DMS 273 (cell line): ENCODE measurements around the gene AGAP1.
"Not testable (repeated sequence)": the region's sequence is repeated elsewhere in the genome, so short reads cannot be mapped to it uniquely, and the experiment has no call there.

Source experiments
- DNase-seq: peaks from one replicate; lab custom pipeline; 2025; ENCODE audit not compliant: unreplicated experiment; lab: John Stamatoyannopoulos, UW

Gene AGAP1

DNA sequence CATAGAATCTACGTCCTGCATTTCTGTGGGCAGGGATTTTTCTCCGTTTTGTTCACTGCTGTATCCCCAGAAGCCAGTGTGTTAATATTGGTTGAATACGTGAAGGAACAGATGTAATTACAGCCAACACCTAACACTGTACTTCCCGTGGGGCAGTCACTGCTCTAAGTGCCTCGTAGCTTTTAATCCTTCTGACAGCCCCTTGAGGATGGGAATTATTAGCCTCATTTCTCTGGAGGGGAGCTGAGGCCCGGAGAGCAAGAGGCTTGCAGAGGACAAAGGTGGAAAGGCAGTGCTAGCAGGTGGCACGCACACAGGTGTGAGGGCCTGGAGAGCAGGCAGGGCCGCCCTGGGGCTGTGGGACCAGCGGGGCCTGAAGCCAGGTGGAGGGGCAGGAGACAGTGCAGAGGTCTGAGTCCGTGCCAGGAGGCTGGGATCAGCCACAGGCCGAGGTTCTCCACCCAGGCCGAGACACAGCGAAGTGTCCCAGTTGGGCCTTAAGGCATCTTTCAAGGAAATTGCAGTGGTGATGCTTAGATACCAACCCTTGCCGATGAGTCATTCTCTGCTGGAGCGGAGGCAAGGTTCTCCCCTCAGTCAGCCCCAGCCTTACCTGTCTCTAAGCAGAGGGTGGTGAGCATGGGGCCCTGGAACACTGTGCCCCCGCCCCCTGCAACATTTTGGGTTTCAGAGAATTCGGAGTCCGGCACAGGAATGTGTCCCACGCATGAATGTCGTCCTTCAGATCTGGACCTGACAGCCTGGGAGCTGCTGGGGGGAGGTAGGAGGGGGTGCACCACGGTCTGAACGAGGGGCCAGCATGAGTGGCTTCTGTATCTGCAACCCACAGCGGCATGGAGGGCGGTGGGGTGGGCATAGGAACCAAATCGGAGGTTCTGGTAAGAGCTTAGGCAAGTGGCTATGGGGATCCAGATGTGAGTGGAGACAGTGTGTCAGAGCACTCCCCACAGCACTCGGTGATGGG is 551.7 kb downstream of the AGAP1 start:
- DNase-seq: no peak

- DNase-seq: no peak
Measured at GRCh38 chr2:236046715-236047114, 552.9 kb downstream of the AGAP1 start.

DNA sequence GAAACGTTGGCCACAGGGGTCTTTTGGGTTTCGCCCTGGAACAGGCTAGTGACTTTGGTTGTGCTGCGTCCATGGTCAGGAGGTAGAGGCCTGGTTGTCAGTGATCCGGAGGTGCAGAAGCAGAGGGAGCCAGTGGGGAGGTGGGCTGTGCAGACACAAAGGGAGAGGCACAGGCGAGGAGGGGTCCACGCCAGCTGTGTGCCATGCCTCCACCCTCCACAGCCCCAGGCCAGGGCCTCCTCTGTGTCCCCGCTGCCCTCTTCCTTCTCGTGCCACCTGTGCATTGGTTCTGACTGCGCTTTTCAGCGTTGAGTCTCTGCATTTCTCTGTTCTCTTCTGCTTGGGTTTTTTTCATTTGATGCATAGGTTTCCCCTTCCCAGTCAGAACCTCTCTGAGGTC is 553.3 kb downstream of the AGAP1 start:
- no peak for DNase-seq

- no peak for DNase-seq
Measured at GRCh38 chr2:236047886-236048540, 554.2 kb downstream of the AGAP1 start.

DNA sequence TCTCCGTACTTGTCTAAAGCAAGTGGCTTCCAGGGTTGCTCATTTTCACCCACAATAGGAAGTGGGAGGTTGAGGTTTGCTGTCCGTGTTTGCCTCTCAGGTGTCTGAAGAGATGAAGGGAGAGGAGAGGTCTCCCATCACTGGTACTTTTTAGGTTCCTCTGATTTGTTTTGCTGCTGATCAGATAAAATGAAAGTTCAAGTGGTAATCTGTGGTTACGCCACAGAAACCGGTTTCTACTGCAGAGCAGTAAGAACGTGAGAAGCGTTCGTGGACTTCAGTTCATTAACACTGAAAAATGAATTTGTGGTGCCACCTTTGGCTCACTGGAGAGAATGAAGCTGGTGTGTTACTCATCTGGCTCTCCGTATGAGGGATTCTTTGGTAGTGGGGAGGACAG is 556.1 kb downstream of the AGAP1 start:
- DNase-seq: no peak

DNA sequence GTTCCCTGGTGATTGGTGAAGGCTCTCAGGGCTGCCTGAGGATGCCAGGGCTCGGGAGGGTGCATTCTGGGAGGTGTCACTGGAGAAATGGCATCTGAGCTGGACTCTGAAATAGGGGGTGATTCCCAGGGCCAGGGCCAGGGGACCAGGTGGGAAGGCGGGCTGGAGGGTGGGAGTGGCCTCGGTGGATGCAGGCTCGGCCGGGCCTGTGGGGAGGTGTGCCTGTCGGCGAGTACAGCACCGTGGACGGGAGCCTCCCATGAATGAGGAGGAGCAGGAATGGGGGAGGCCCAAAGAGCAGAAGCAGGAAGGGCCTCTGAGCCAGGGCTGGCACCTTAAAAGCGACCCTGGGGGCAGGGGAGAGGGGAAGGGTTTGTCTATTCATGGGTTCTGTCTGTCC is 557.5 kb downstream of the AGAP1 start:
- DNase-seq: no peak

DNA sequence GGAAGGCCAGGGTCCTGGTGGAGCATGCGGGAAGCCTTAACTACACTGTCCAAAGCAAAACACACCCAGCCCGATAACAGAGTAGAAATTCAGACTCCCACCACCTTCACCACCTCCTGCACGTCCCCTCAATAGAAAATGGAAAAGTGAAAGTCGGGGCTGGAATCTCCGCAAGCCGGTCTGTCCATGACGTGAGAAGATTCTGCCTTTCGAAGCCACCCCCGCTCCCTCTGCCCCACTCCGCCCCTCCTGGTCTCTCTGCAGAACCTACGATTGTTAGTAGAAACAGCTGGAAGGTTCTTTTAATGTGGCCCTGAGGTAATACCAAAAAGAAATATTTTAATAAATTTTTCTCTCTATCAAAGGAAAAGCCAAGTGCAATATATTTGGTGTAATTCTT is 558.0 kb downstream of the AGAP1 start:
- no peak for DNase-seq

- no peak for DNase-seq
Measured at GRCh38 chr2:236052206-236052605, 558.4 kb downstream of the AGAP1 start.

GRCh38 chr2:236052926-236053821 is 559.3 kb downstream of the AGAP1 start:
- DNase-seq: no peak

DNA sequence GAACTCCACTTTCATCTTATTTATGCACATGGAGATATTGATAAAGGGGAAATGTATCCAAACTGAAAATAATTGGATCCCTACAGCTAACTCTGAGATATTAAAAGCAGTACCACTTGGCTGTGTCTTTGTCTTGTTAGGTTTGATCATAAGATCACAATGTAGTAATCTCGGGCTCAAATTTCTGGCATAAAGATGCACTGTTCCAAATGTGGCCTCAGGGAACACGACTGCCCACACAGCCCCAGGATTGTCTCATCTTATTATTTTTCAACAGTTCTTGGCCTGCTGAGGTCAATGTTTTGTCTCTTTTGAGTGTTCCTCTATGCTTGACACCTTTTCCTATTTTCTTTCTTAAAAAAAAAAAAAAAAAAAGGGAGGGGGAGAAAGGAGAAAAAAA is 560.3 kb downstream of the AGAP1 start:
- no peak for DNase-seq

DNA sequence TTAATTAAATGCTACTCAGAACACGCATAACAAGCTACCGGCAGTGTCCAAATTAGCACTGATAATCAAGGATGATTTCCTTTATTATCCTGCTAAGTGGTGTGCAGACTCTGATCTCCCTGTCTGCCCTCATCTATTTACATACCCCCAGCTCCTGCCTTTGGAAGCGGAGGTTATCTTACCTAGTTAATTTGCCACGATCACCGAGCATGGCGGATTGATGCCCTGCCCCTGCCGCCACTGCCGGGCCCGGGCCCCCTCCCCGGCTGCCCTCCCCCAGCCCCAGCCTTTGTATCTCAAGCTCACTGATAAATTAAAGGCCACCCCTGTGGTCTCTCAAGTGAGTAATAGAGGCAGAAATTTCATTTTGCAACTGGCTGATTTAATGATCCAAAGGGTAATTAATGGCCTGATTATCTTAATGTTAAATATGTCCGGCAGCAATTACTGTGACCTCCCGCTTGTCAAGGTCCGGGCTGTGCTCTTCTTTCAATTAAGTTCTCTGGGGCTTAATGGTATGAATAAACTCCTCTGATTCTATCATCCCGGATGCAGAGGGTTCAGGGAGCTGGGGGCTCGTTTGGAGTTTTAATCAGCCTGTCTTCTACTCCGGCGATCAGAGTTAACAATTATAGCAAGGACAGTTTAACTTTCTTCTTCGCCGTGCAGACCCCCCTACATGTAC is 560.9 kb downstream of the AGAP1 start:
- no peak for DNase-seq

- DNase-seq: no peak
Measured at GRCh38 chr2:236055471-236055870, 561.6 kb downstream of the AGAP1 start.

DNA sequence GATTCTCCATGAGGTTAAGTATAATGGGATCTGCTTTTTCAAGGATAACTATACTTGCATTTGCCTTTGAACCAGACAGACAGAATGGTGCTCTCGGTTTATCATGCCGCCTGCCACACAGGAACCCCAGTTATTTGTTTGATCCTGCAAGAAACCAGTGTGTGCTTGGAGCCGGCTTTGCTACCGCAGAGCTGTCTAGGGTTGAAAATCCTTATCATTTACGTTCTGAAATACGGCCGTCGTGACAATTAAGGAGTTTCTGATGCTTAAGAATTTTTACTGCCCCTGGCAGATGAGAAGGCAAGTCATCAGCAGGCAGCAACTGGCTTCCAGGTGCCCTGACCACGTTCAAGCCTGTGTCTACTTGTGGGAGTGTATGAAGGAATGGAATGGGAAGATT is 562.3 kb downstream of the AGAP1 start:
- DNase-seq: no peak

- DNase-seq: no peak
Measured at GRCh38 chr2:236057375-236057774, 563.5 kb downstream of the AGAP1 start.

GRCh38 chr2:236061497-236061896 is 567.7 kb downstream of the AGAP1 start:
- no peak for DNase-seq

DNA sequence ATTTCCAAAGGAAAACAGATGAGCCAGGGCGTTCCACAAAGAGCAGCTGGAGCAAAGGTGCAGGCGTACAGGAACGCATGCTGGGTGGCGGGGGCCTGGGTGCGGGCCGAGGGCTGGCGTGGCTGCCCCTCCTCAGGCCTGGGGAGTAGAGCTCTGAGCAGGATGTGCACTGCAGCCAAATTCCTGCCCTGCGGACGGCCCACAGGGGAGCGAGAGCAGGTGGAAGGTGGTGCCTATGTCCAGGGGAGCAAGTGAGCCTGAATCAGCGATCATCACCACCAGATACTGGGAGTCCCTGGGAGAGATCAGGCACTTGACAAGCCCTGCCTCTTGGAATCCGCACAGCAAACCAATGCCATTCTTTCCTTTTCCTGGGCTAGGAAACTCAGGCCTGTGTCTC is 568.1 kb downstream of the AGAP1 start:
- no peak for DNase-seq

DNA sequence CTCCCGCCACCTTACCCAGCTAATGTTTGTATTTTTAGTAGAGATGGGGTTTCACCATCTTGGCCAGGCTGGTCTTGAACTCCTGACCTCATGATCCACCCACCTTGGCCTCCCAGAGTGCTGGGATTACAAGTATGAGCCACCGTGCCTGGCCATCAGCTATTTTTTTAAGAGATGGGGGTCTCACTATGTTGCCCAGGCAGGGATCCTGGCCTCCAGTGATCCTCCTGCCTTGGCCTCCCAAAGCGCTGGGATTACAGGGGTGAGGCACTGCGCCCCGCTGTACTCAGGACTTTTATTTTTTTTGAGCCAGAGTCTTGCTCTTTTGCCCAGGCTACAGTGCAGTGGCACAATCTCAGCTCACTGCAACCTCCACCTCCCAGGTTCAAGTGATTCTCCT is 569.0 kb downstream of the AGAP1 start:
- DNase-seq: not testable (repeated sequence)

DNA sequence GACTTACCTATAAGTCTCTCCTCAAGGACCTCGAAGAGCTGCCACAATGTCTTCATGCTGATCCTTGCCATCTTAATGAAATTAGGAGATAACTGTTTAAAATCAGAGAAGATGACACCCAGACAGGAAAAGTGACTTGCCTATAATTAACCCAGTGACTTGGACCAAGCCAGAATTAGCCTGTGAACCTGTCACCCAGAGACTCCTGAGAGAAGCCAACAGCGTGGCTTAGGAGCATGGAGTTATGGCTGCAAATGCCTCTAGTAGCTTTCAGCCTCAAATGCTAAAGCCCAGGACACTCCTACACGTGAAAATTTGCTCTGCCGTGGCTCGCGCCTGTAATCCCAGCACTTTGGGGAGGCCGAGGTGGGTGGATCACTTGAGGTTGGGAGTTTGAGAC is 570.2 kb downstream of the AGAP1 start:
- DNase-seq: no peak

GRCh38 chr2:236065314-236066160 is 571.7 kb downstream of the AGAP1 start:
- DNase-seq: no peak

DNA sequence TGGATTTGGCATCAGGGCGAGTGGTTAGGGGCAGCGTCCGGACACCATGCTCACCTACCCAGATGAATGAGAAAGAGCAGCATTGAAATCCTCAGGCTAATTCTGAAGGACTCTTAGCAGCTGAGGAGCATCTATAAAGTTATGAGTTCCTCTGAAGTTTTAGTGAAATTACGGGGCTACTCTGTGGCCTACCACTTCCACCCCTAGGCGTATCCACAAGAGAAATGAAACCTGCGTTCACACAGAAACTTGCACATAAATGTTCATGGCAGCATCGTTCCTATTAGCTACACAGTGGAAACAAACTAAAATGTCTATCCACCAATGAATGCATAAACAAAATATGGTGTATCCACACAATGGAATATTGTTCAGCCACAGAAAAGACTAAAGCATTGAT is 576.4 kb downstream of the AGAP1 start:
- no peak for DNase-seq
